Vagina (tissue), 2 donors: Measurements from ENCODE around the gene EFNA3. TPM values are rescaled to one million over a fixed set of nuclear protein-coding genes. Genes with fewer than 3 reads are reported as not detected.
A peak's percentile ranks its signal among the peaks of the same experiment; 100 is the strongest.

ENCODE experiments used
- DNase-seq, 2 donors: peaks; one replicate each; pipeline ENCODE4 v3.0.0-alpha.2; 2017; ENCODE audit errors: extremely low spot score in 2 of 2
- H3K27ac ChIP-seq: fragments of 200-600 bp; sonication (generic); one replicate; pipeline ENCODE4 v1.5.1; 2019
- H3K27me3 ChIP-seq: fragments of 200-600 bp; sonication (generic); one replicate; pipeline ENCODE4 v1.5.1; 2019
- H3K36me3 ChIP-seq, 2 donors: fragments of 200-600 bp; sonication (generic); one replicate each; pipeline ENCODE4 v1.5.1; 2017 to 2019
- H3K4me1 ChIP-seq: fragments of 200-600 bp; sonication (generic); one replicate; pipeline ENCODE4 v1.5.1; 2019
- H3K4me3 ChIP-seq, 2 donors: fragments of 200-600 bp; sonication (generic); 1 replicate in 1 of 2; 2 replicates in 1 of 2; pipeline ENCODE4 v1.5.1; 2016 to 2019
- H3K9me3 ChIP-seq: fragments of 200-600 bp; sonication (generic); one replicate; pipeline ENCODE4 v1.5.1; 2019
- CTCF ChIP-seq, 3 experiments: fragments of 450-650 bp in 2 of 3; fragments of 200-600 bp in 1 of 3; sonication (generic) in 1 of 3; IDR thresholded peaks; one replicate each; pipeline ENCODE4 v1.5.1; 2017 to 2019; ENCODE audit warnings: antibody characterized with exemption in 3 of 3, mild to moderate bottlenecking in 2 of 3, moderate library complexity in 2 of 3
- POLR2A ChIP-seq, 2 donors: fragments of 450-650 bp; IDR thresholded peaks; one replicate each; pipeline ENCODE4 v1.6.1; 2017; ENCODE audit warnings: antibody characterized with exemption in 2 of 2, mild to moderate bottlenecking in 2 of 2, moderate library complexity in 2 of 2
- POLR2AphosphoS5 ChIP-seq, 2 donors: sonication (generic); formaldehyde crosslinking; IDR thresholded peaks; one replicate each; pipeline ENCODE4 v1.9.0; 2017; ENCODE audit warnings: antibody characterized with exemption in 2 of 2, mild to moderate bottlenecking in 2 of 2, low read depth in 1 of 2; ENCODE audit not compliant: insufficient read depth in 1 of 2
- intact Hi-C: fragments of 100-400 bp; cut with DNase I; formaldehyde crosslinking; loops from one replicate; pipeline ENCODE4 v1.15.1; 2023
- total RNA-seq: library from RNA; depleted of rRNA; stranded (reverse); fragments of >200 nt; gene quantifications from one replicate; pipeline ENCODE4 v1.2.3, GENCODE V29; 2016

Gene EFNA3
- total RNA-seq, 1 donor from 2014 or later: 22.3 TPM

DNA sequence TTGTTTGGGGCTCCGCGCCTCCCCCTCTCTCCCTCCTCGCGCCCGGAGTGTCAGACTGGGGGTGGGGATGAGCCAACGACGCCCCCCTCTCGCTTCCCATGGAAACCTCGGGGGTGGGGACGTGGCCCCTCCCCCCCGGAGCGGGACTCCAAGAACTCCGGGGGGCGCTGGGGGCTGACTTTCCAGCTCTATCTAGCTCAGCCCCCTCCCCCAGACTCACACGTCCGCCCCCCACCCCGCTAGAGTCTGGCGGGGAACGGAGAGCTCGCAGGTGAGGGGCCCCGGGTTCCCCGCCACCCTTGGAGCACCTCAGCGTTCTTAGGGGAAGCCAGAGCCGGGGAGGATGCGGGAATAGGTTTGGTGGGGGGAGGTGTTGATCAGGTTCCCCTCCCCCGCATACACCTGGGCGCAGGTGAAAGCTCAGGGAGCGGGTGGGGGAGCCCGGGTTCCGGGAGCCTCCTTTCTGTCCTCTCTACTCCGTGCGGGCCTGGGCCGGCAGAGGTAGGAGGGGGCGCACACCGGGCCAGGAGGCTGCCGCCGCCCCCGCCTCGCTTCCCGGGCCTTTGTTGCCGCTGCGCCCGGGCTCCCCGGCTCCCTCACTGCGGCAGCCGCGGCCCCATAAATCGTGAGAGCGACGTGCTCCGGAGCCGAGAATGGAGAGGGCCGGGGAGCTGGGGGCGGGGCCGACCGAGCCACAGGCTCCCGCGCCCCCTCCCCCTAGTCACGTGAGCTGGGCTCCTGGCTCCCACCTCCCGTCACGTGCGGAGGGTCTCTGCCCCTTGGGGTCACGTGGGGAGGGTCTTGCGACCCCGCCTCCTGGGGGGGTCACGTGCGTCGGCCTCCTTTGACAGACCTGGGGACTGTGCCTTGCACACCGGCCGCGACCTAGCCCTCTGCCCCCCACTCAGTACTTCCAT, 1.9 kb downstream of the EFNA3 start:
- no peaks in the 10 kb centered on the region for H3K36me3 ChIP-seq
- TF ChIP-seq CTCF (IDR thresholded peaks at IDR 0.05): no peak
- TF ChIP-seq POLR2AphosphoS5 (IDR thresholded peaks at IDR 0.05; ENCODE audit: insufficient read depth in 1 of 2, low read depth in 1 of 2): peak in 1 of 2 donors; percentile 8
- peak overlapping the region; percentile 43 to 49 for H3K4me3 ChIP-seq
- intact Hi-C loops: no loop called here
- H3K27me3 ChIP-seq: peaks cover 24% of the 10 kb centered on the region
- H3K4me1 ChIP-seq: peaks cover 58% of the 10 kb centered on the region
- H3K9me3 ChIP-seq: no peaks in the 10 kb centered on the region
- peak overlapping the region; percentile 60 for H3K27ac ChIP-seq
- no peak for DNase-seq

DNA sequence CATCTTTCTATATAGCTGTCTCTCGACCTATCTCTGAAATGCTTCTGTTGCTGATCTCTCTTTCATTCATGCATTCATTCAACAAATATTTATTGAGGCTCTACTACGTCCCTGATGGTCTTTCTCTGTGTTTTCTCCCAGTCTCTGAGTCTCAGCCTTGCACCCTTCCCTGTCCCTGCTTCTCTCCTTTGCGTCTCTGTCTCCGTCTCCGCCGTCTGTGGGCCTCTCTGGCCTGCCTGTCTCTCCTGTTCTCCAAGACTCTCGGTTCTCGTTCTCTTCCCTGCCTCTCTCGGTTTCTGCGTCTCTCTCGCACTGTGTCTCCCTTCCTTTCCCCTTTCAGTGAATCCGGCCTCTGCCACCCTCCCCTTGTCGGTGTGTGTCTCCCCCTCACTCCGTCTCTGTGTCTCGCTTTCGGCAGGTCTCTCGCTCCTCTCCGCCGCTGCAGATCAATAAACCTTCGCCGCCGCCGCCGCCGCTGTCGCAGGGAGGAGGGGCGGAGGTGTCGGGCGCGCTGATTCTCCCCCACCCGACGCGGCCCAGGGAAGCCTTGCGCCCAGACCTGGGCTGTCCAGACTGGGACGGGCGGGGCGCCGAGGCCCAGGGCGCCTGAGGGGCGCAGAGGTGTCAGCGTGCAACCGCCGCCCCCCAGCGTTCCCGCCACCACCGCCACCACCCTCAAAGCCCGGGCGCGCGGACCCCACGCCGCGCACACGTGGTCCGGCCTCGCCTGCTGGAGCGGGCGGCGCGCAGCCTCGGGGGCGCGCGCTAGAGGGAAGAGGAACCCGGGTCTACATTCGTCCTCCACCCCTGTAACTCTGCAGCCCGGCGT, 3.0 kb downstream of the EFNA3 start:
- H3K27me3 ChIP-seq: peaks cover 24% of the 10 kb centered on the region
- H3K4me1 ChIP-seq: peaks cover 70% of the 10 kb centered on the region
- TF ChIP-seq CTCF (IDR thresholded peaks at IDR 0.05) (no peak), POLR2AphosphoS5 (IDR thresholded peaks at IDR 0.05; ENCODE audit: insufficient read depth in 1 of 2, low read depth in 1 of 2) (no peak), POLR2A (IDR thresholded peaks at IDR 0.05) (no peak)
- peak overlapping the region; percentile 38 to 43 for H3K4me3 ChIP-seq
- intact Hi-C loops: no loop called here
- no peak for DNase-seq
- H3K9me3 ChIP-seq: no peaks in the 10 kb centered on the region
- H3K36me3 ChIP-seq: no peaks in the 10 kb centered on the region
- H3K27ac ChIP-seq: peak overlapping the region; percentile 51

- Histone ChIP-seq H3K9me3 (no peaks in the 10 kb centered on the region), H3K27me3 (peaks cover 24% of the 10 kb centered on the region), H3K36me3 (no peaks in the 10 kb centered on the region), H3K27ac (peak overlapping the region; percentile 51), H3K4me1 (peaks cover 70% of the 10 kb centered on the region), H3K4me3 (peak overlapping the region; percentile 38 to 43)
- DNase-seq: peak in 1 of 2 donors; percentile 83
- TF ChIP-seq POLR2A (IDR thresholded peaks at IDR 0.05): no peak
- no peak for TF ChIP-seq CTCF (IDR thresholded peaks at IDR 0.05)
- TF ChIP-seq POLR2AphosphoS5 (IDR thresholded peaks at IDR 0.05; ENCODE audit: insufficient read depth in 1 of 2, low read depth in 1 of 2): no peak
- intact Hi-C loops: no loop called here
These were observed 3.8 kb downstream of the EFNA3 start for GRCh38 chr1:155082301-155083051.

DNA sequence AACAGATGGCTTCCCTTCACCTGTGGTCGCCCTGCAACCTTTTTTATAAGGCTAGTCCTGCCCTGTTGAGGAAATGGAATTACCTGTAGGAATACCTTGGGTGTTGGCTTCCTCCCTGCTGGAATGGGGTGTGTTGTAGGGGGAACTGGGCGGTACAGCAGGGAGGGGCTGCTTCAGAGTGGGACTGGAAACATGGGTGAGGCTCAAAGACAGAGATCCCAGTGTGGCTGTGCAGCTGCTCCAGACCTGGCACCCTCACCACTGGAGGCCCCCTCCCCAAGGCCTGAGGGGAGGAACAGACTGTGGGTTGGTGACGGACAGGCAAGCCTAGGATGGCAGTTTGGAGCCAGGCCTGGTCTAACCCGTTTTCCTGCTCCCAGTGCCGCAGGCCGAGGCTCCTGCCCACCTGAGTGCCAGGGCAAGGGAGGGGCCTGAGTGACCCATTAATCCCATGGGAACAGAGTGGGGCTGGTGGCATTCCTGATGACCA, 4.5 kb downstream of the EFNA3 start:
- H3K27me3 ChIP-seq: peaks cover 24% of the 10 kb centered on the region
- H3K27ac ChIP-seq: peak overlapping the region; percentile 51
- intact Hi-C loops: no loop called here

More for the DNA sequence above, 4.5 kb downstream of the EFNA3 start:
- TF ChIP-seq POLR2AphosphoS5 (IDR thresholded peaks at IDR 0.05; ENCODE audit: insufficient read depth in 1 of 2, low read depth in 1 of 2) (no peak), CTCF (IDR thresholded peaks at IDR 0.05) (no peak), POLR2A (IDR thresholded peaks at IDR 0.05) (no peak)
- Histone ChIP-seq H3K36me3 (no peaks in the 10 kb centered on the region), H3K9me3 (no peaks in the 10 kb centered on the region), H3K4me3 (peak overlapping the region in 1 of 2 donors; percentile 43), H3K4me1 (peaks cover 70% of the 10 kb centered on the region)
- no peak for DNase-seq
